Measurements from ENCODE around the gene VPS4A. TPM values are rescaled to one million over a fixed set of nuclear protein-coding genes. Genes with fewer than 3 reads are reported as not detected.

VPS4A gene
- total and polyA plus RNA-seq, 2 of the 8 experiments (the other 6 are each of a cell fraction or from before 2014, with no cell fraction given) = 14.1 to 24.1 TPM

DNA sequence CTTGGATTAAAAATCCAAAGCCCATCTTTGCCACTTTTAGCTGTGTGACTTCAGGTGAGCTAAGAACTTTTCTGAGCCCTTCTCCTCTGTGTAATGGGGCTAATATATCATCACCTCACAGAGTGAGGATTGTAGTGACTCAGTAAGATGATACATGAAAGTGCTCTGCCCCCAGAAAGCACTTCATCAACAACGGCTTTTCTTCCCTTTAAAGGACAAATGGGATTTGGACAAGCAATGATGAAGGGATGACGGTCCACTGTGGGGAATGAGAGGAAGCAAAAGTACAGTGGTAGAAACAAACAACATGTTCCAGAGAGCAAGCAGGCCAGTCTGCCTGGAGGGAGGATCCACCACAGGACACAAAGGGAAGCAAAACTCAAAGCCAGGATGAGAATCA is 54.8 kb downstream of the VPS4A start:
- Histone ChIP-seq H3K4me1 (replicated peaks in 1 of 4; ENCODE audit: control insufficient read depth in 3 of 4, insufficient read depth in 4 of 4, low read length in 3 of 4) (no peaks in the 10 kb centered on the region), H3K4me2 (ENCODE audit: insufficient read depth in 1 of 2, low read depth in 2 of 2, low read length in 2 of 2) (no peak overlapping the region), H3K79me2 (ENCODE audit: control insufficient read depth in 1 of 2, insufficient read depth in 2 of 2, low read length in 2 of 2) (no peaks in the 10 kb centered on the region), H3K36me3 (ENCODE audit: control insufficient read depth in 2 of 4, insufficient read depth in 4 of 4, low read length in 3 of 4) (peaks cover 13 to 54% (median 37%) of the 10 kb centered on the region in 4 experiments), H3K9ac (replicated peaks in 1 of 4; ENCODE audit: extremely low read depth in 1 of 4, low read depth in 3 of 4, low read length in 3 of 4) (no peak overlapping the region), H2BK5ac (ENCODE audit: low read depth, low read length) (no peak overlapping the region), H3K27ac (ENCODE audit: low read depth, low read length) (no peak overlapping the region), H3K27me3 (replicated peaks in 1 of 4; ENCODE audit: control insufficient read depth in 3 of 4, extremely low read depth in 1 of 4, insufficient read depth in 3 of 4, low read length in 3 of 4) (no peaks in the 10 kb centered on the region), H2BK12ac (ENCODE audit: low read depth, low read length) (no peak overlapping the region), H3K14ac (ENCODE audit: insufficient read length) (no peak overlapping the region), H4K5ac (ENCODE audit: insufficient read length, low read depth, low read length) (no peak overlapping the region), H2BK120ac (replicated peaks; ENCODE audit: low read depth, low read length) (no peak overlapping the region), H3K9me3 (ENCODE audit: insufficient read depth in 2 of 2, low read depth in 1 of 2, low read length in 1 of 2) (no peaks in the 10 kb centered on the region), H3K23me2 (ENCODE audit: low read depth, low read length) (no peaks in the 10 kb centered on the region), H3K23ac (ENCODE audit: insufficient read length) (no peak overlapping the region), H4K8ac (ENCODE audit: extremely low read depth, insufficient read depth, low read length) (no peak overlapping the region), H2BK20ac (ENCODE audit: low read length) (no peak overlapping the region), H4K20me1 (replicated peaks in 1 of 2; ENCODE audit: control insufficient read depth in 1 of 2, insufficient read depth in 2 of 2, low read length in 2 of 2) (peaks cover 0 to 4% of the 10 kb centered on the region in 2 experiments), H2AFZ (ENCODE audit: low read length) (no peak overlapping the region), H2BK15ac (ENCODE audit: low read length) (no peak overlapping the region), H3K79me1 (ENCODE audit: low read depth, low read length) (no peaks in the 10 kb centered on the region), H3K56ac (replicated peaks; ENCODE audit: insufficient read length, low read depth, low read length) (no peak overlapping the region), H3K4ac (replicated peaks; ENCODE audit: insufficient read length, low read depth, low read length) (no peak overlapping the region), H3K4me3 (ENCODE audit: extremely low read depth in 1 of 4, insufficient read depth in 2 of 4, low read depth in 3 of 4, low read length in 4 of 4) (no peak overlapping the region), H4K91ac (replicated peaks; ENCODE audit: insufficient read length, low read length) (no peak overlapping the region), H3K18ac (ENCODE audit: extremely low read depth, low read length) (no peak overlapping the region), H2AK5ac (ENCODE audit: low read depth, low read length) (no peak overlapping the region)
- POLR2A ChIA-PET (ENCODE audit: partially characterized antibody) = interaction anchor here (1.4 kb wide), 1 partner anchor 14 kb away, joined by 3 read pairs; no protein-coding TSS in a partner anchor
- CTCF ChIA-PET (ENCODE audit: partially characterized antibody) = no interaction called here
- no peak for FAIRE-seq
- WGBS, 2 experiments (ENCODE audit: extremely low coverage in 1 of 2, insufficient coverage in 1 of 2, insufficient read length in 1 of 2, insufficient replicate concordance in 2 of 2, low coverage in 1 of 2, low lambda C conversion rate in 2 of 2, missing lambda C conversion rate in 1 of 2) = 81% methylated on average over 2 of the region's 2 CpGs; no CpG with 5 or more reads in 1 of the 2 experiments
- DNase-seq (ENCODE audit: low read depth in 1 of 2, low spot score in 2 of 2) = no peak
- TF ChIP-seq RXRA (IDR thresholded peaks at IDR 0.05; ENCODE audit: insufficient read depth, low read depth, low read length) (no peak), CEBPB (IDR thresholded peaks at IDR 0.05; ENCODE audit: low read depth, low read length) (no peak), MAX (IDR thresholded peaks at IDR 0.05) (no peak), CBX8 (IDR thresholded peaks at IDR 0.05; ENCODE audit: borderline replicate concordance, low read depth, low read length) (no peak), EP300 (IDR thresholded peaks at IDR 0.05; ENCODE audit: borderline replicate concordance in 1 of 2, low read depth in 2 of 2, low read length in 2 of 2) (no peak), POU5F1 (IDR thresholded peaks at IDR 0.05; ENCODE audit: low read depth, low read length) (no peak), PHF8 (conservative IDR thresholded peaks at IDR 0.05; ENCODE audit: low read depth, low read length) (no peak), CTBP2 (IDR thresholded peaks at IDR 0.05; ENCODE audit: borderline replicate concordance, insufficient read depth, insufficient read length, low read length) (no peak), JUN (IDR thresholded peaks at IDR 0.05; ENCODE audit: low read depth, low read length) (no peak)
- TF ChIP-seq, protein P1, sequence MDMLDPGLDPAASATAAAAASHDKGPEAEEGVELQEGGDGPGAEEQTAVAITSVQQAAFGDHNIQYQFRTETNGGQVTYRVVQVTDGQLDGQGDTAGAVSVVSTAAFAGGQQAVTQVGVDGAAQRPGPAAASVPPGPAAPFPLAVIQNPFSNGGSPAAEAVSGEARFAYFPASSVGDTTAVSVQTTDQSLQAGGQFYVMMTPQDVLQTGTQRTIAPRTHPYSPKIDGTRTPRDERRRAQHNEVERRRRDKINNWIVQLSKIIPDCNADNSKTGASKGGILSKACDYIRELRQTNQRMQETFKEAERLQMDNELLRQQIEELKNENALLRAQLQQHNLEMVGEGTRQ (IDR thresholded peaks at IDR 0.05; ENCODE audit: low read length) = no peak

Data from H1 (cell line).